NT2/D1 (cell line): ENCODE data around the gene TLR1.
"Not testable (repeated sequence)": the region's sequence is repeated elsewhere in the genome, so short reads cannot be mapped to it uniquely, and the experiment has no call there.

Experiments used
- SUZ12 ChIP-seq: IDR thresholded peaks from 2 replicates; pipeline ENCODE4 v1.6.1; 2011; ENCODE audit not compliant: insufficient read length, insufficient read depth; ENCODE audit errors: extremely low read depth
- ZNF274 ChIP-seq: IDR thresholded peaks from 2 replicates; pipeline ENCODE4 v1.6.1; 2011; ENCODE audit warnings: mild to moderate bottlenecking, low read depth, low read length

GRCh38 chr4:38807462-38807861 is 2.9 kb upstream of the TLR1 start:
- TF ChIP-seq SUZ12, ZNF274: not testable (repeated sequence)
